HG03575 (cell line): Measurements from ENCODE around the gene C19orf85.
A peak's percentile ranks its signal among the peaks of the same experiment; 100 is the strongest.

Source experiments
- ATAC-seq: cut with Tn5 transposase; IDR thresholded peaks from one replicate; pipeline ENCODE4 v1.9.1; 2021; ENCODE audit not compliant: unreplicated experiment, insufficient number of reproducible peaks, low FRiP score; ENCODE audit errors: extremely low read depth

The C19orf85 gene

GRCh38 chr19:55479451-55480230 lies 15.1 kb upstream of the C19orf85 start:
- no peak for ATAC-seq

GRCh38 chr19:55479045-55479444 lies 14.5 kb upstream of the C19orf85 start:
- no peak for ATAC-seq

- ATAC-seq = no peak
These were observed 13.8 kb upstream of the C19orf85 start for GRCh38 chr19:55478364-55478763.

- no peak for ATAC-seq
These were observed 13.4 kb upstream of the C19orf85 start for GRCh38 chr19:55477905-55478304.

GRCh38 chr19:55476100-55476775 lies 11.7 kb upstream of the C19orf85 start, which contains the start of gene ZNF628:
Gene ZNF628, plus strand, starts transcription at chr19:55476617. Its CDS starts 3,294 bp downstream, at chr19:55479911.
- peak; percentile 33 for ATAC-seq

GRCh38 chr19:55474269-55475265 lies 10.0 kb upstream of the C19orf85 start:
- no peak for ATAC-seq

GRCh38 chr19:55473225-55474012 lies 8.9 kb upstream of the C19orf85 start:
- ATAC-seq = no peak

- no peak for ATAC-seq
These were observed 7.9 kb upstream of the C19orf85 start for GRCh38 chr19:55472463-55472862.

- no peak for ATAC-seq
These were observed 6.7 kb upstream of the C19orf85 start for GRCh38 chr19:55471266-55471665.

GRCh38 chr19:55468054-55468393 lies 3.5 kb upstream of the C19orf85 start:
- ATAC-seq = no peak

GRCh38 chr19:55467236-55468053 lies 2.9 kb upstream of the C19orf85 start:
- ATAC-seq = no peak

- no peak for ATAC-seq
These were observed 1.7 kb upstream of the C19orf85 start for GRCh38 chr19:55466241-55466614.

- no peak for ATAC-seq
These were observed 1.1 kb upstream of the C19orf85 start for GRCh38 chr19:55465460-55466240.

- no peak for ATAC-seq
These were observed 401 bp downstream of the C19orf85 start for GRCh38 chr19:55464039-55464661.

GRCh38 chr19:55463583-55464031 lies 944 bp downstream of the C19orf85 start:
- ATAC-seq = no peak

- no peak for ATAC-seq
These were observed 1.8 kb downstream of the C19orf85 start for GRCh38 chr19:55462722-55463121.
